GM18519 (cell line): ENCODE data around the gene ZFP36L1.
"Not testable (repeated sequence)": the region's sequence is repeated elsewhere in the genome, so short reads cannot be mapped to it uniquely, and the experiment has no call there.

Experiments
- ATAC-seq: cut with Tn5 transposase; IDR thresholded peaks from one replicate; pipeline ENCODE4 v1.9.1; 2021; ENCODE audit warnings: mild to moderate bottlenecking, moderate library complexity; ENCODE audit not compliant: unreplicated experiment, low FRiP score

Gene ZFP36L1

DNA sequence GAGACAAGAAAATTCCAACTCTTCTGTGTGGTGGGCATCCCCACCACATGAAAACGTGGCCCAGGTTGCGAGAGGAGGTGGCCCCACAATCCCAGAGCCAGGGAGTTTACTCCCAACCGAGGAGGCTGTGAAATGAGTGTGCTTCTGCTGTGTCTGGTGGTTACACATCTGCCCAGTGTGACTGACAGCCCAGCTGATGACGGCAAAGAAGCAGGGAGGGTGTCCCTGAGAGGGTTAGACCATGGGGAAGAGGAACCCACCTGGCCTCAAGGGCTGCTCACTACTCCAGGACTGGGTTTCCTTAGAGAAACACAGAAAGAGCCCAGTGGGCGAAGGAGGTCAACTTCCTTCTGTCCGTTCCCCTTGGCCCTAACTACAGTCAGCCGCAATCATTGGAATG, 24.6 kb downstream of the ZFP36L1 start:
- ATAC-seq, result no peak

DNA sequence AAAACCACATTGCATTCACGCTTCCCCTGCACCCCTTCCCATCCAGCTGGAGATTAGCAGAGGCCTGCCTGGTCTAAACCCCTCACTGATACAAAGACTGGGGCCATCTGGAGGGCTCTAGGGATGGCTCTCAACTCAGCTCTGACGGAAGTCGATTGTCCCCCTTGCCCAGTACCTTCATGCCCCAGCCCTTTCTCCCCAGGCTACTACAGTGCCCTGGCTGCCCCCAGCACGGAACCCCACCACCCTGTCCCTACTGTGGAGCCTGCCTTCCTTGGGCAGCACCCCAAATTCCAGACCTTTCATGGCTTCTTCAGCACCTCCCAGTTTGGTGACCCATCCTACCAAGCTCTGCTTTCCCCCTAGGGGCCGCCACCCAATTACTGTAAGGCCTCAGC, 25.6 kb downstream of the ZFP36L1 start:
- no peak for ATAC-seq

DNA sequence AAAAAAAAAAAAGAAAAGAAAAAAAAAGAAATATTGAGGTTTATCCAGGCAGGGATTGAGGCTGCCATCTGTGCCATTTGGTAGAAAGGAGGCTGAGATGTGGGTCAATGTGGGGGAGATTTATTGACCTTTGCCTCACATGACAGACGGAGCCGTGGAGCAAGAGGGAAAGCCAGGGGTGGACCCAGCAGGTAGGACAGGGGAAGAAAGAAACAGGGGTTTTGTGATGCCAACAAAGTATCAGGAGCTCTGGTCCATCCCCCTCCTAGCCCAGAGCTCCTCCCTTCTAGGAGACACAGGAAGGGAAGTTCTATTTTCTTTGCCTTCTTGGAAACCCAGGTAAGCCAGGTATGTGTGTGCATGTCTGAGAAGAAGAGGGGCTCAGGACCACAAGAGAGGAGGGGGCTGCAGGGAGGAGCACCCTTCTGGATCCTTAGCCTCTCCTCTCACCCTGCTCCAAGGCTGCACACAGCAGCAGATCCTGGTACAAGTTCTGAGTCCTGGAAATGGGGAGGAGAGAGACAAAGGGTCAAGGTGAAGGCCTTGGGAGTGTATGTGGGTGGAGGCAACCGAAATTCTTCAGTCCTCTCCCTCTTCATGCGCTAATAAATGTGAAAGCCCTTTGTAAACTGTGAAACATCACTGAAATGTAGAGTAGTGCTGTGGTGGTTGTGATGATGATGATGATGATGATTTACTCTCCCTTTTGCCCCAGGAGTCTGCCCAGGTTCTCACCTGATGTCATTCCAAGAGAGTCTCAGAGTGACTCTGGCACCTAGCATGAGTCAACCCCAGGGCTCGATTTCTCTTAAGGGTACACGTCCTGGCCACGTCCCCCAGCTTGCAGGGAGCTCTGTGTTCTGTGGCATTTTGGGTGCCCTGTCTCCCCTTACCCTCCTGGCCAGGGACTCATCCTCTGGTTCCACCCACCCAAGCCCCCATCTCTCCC, 26.3 kb downstream of the ZFP36L1 start:
- no peak for ATAC-seq

DNA sequence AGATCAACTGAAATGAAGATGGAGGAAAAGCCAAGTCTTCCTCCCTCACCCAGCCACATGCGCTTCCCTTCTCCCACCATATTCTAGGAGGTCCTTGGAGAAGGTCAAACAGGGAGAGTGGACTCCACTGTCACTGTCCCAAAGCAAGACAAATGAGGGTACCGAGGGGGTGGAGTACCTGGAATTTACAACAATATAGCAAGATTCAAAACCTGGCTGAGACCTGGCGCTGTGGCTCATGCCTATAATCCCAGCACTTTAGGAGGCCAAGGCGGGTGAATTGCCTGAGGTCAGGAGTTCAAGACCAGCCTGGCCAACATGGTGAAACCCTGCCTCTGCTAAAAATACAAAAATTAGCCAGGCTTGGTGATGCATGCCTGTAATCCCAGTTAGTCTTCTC, 29.0 kb downstream of the ZFP36L1 start:
- not testable (repeated sequence) for ATAC-seq

DNA sequence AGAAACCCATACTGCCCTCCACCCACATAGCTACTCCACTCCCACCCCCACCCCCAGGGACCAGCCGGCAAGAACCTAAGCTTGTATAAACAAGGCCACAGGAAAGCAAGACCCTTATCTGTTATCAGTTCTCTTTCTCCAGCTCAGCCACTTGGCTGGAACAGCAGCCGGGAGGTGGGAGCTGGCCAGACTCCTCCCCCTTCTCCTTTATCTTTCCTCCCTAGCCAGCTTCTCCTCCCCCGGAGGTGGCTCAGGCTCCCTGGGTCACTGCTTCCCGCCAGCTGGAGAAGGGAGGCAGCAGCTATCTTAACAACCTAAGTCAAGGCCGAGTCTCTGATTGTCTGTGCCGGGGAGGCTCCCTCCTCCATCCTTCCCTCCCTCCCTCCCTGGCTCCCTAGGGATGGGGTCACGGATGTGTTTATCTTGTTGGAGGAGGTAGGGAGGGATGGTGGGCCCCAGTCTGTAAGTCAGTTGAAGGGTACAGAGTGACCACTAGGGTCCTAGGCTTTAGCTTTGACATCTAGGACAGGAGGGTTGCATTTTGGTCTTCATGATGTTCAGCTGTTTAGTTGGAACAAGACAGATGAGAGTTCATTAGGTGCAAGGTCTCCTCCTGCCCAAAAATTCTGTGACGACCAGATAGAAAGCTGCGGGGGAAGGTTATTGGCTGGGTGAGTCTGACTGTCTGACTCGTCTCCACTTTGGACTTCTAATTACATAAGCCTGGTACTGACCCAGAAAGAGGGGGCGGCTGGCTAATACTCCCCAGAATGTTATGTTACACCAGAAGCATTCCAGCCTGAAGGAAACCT, 29.7 kb downstream of the ZFP36L1 start:
- no peak for ATAC-seq

DNA sequence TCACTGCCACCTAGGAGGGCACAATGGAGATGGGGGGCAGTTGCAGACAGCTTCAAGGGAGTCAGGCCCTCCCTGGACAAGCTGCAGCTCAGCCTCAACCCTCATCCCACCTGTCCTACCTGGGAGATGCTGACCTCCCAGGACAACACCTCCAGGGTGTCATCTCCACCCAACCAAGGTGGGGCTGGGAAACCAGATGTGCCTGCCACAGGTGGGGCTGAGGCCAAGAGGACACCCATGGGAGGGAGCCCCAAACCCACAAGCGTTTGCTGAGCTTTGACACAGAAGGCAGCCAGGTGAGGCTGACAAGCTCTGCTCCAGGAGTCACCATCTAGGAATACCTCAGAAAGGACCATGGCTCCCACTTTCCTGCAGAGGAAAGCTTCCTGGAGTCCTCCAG, 31.5 kb downstream of the ZFP36L1 start:
- no peak for ATAC-seq

DNA sequence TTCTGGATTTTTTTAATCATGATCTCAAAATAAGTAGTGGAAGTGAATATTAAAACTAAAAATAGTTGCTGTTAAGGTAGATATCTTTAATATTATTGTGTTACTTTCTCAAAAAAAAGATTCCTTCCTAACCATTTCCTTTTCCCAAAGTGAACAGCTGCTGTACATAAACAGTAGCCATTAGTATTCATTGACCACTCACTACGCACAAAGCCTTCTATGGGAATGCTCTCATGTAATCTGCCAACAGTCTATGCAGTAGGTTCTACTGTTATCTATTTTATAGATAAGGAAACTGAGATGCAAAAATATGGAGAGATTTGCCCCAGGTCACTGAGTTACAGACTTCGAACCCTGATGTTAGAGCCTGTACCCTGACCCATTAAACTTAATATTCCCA, 32.1 kb downstream of the ZFP36L1 start:
- no peak for ATAC-seq

DNA sequence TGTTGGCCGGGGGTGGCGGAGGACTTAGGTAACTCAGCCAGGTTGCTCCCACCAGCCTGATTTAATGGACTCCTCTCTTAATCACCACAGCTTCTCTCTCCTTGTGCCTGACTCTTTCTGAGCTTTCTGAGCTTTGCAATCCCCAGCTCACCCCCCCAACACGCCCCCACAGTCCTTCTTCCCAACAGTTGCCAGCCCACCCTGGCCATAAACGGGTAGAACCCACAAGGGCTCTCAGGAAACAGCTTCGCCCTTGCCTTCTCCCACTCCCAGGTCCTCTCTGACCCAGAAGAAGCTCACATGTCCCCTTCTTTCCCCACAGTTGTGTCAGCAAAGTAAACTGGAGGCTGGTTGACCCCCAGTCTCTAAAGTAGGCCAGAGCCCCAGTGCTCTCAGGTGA, 32.9 kb downstream of the ZFP36L1 start:
- ATAC-seq, result no peak

DNA sequence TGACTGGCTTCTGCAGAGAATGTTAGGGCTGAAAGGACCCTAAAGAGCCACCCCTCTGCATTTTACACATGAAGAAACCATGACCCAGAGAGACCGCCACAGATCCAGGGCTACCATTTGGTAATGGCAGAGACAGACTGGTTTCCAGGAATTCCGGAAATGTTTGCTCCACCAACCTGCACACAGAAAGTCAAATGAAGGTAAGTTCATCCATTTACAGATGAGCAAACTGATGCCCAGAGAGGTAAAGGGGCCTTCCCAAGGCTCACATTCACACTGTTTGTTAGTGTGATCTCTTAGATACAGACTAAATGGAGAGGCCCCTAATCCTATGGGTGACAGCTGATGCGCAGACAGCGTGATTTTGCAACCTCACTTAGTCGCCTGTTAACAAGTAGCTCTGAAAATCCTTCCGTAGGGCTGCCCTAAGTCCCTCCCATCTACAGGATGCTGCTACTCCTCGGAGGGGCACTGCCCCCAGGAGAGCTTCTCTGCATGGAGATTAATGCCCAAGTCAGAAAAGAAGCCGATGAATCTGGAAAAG, 33.8 kb downstream of the ZFP36L1 start:
- no peak for ATAC-seq

DNA sequence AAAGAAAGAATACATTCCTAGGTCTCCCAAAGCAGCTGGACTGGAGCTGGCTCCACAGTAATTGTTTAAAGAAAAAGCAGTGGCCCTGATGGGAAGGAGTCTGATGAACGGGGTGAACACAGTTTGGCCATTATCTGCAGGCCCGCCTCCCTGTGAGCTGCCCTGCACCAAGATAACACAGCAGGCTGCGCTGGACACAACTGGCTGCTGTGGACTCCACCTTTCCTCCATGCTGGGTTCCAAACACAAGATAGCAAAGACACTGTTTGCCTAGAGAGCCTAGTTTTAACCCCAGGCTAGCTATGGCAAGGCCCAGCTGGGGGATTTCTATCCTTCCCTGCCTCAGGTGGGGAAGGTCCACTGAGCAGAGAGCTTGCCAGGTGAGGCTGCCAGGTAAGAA, 34.6 kb downstream of the ZFP36L1 start:
- no peak for ATAC-seq

DNA sequence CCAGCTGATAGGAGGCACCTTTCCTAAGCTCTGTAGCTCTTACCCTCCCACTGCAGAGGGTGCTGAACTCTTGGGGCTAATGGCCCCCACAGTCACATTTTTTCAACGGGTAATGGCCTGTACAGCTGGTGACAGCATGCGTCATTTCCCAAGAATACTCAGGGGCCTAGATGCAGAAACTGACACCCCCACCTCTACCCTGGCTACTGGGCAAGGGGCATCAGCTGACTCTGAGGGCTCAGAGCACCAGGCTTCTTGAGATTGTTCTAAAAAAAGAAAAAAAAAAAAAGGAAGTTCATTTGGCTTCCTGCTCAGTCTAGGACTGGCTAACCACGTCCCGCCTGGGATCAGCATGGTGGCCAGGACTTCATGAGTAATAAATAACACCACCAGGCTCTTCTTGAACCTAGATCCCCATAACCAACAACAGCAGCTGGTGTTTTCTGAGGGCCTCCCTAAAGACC, 35.2 kb downstream of the ZFP36L1 start:
- ATAC-seq, result no peak

DNA sequence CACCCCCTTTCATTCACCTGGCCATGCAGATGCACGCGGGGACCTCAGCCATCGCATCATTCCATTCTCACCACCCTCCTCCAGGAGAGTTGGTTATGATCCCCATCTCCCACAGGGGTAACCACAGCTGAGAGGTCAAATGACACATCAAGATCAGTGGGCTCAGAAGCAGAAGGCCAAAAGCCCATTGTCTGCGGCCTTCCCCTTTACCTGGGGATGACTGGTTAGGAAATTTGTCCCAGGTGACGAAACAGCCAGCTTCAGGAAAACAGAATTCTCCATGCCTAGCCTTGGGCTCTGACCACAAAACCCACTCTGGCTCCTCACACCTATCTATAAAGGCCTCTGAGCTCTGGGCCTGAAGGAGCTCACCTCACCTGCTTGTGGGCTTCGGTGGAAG, 36.1 kb downstream of the ZFP36L1 start:
- ATAC-seq, result no peak

DNA sequence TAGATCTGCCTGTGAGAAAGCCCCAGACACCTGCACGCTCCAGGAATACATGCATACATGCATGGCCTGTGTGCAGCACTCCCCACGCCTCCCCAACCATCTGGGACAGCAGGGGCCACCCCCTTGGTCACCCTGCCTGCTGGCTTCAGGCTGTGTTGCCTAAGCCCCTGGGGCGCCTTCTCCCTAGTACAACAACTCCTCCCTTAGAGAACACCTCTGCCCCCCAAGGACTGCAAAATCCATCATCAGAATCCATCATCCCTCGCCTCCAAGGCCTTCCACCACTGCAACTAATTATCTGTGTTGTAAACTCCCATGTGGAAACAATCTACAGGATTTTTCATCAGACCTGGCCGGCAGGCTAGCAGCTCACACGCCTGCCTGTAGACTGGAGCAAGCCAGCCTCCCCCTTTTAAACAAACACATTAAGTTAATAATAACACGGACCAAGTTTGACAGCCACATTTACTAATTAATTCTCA, 36.8 kb downstream of the ZFP36L1 start:
- ATAC-seq, result no peak

DNA sequence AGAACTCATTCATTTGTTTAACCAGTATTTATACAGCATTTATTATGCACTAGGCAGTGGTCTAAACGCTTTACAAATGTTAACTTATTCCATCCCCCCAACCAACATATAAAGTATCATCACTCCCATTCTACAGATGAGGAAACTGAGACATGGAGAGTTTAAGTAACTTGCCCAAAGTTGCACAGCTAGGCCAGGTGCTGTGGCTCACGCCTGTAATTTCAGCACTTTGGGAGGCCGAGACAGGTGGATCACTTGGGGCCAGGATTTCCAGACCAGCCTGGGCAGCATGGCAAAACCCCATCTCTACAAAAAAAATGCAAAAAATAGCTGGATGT, 37.9 kb downstream of the ZFP36L1 start:
- ATAC-seq, result no peak

DNA sequence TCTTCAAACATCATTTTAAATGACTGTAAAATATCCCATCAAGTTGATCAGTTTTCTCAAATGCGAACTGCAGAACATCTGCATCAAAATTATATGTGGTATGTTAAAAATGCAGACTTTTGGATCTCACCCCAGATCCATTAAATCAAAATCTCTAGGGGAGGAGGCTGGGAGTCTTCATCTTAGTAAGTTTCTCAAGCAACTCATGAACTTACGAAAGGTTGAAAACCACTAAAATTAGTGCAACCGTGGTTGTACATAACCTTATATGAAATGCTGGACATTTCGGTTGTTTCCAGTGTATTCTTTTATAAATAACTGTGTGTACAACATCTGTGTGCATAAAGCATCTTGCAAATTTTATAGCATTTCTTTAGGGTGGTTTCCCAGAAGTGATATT, 39.2 kb downstream of the ZFP36L1 start:
- no peak for ATAC-seq

DNA sequence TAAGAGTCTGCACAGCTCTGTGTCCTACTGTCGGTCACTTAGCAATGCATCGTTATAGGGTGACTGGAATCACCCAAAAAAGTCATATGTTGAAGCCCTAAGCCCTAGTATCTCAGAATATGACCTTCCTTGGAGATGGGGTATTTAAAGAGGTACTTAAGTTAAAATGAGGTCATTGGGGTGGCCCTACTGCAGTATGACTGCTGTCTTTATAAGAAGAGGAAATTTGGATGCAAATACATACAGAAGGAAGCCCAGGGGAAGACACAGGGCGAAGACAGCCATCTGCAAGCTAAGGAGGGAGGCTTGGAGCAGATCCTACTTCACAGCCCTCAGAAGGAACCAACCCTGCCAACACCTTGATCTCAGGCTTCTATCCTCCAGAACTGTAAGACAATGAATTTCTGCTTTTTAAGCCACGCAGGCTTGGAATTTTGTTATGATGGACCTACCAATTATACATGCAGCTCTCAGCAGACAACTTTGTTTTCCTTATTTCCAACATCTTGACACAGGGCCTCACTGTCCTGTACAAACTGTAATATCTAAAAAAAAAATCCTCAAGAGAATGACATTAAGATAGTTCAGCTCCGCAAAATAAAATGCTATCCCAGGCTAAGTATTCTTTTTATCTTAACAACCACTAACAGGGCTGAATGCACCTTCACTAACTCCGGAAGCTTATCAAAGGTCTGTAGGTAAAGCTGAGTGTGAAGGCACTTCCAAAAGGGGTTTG, 40.4 kb downstream of the ZFP36L1 start:
- no peak for ATAC-seq

DNA sequence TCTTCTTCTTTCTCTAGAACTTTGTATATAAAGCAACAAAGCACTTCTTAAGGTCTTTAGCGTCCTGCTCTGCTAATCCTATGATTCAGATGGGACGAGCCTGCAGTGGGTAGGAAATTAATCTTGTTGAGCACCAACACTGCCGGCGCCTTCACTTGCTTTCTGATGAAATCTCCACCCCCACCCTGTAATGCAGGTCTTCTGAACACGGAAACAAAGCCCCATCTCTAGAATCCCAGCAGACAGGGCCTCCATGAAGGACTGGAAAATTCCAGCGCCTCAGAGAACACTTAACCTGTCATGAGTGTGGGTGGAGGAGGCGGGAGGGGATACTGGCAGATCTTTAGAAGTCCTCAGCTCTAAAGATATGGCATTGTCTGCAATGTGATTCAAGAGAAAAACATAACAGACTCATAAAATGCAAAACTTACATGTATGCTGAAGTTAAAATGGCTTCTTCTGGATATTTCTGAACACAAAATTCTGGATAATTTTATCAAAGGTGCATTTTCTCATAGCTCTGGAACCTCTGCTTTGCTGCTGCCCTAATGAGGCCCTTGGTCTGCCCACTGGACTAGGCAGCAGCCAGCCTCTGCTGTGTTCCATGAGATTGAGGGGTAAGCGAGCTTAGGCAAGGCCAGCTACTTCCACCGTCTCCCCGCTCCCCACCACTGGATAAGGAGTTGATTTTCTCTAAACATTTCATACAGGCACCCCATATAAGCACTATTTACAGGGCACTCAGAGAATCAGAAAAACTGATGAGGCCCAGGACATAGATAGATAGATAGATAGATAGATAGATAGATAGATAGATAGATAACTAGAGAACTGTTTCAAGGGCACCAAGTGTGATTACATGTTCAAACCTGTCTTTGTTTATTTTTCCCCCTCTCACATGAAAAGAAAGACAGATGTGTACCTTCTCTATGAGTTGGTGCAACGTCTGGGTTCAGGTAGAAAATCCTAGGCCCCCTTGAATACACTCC, 43.1 kb downstream of the ZFP36L1 start:
- ATAC-seq, result no peak

DNA sequence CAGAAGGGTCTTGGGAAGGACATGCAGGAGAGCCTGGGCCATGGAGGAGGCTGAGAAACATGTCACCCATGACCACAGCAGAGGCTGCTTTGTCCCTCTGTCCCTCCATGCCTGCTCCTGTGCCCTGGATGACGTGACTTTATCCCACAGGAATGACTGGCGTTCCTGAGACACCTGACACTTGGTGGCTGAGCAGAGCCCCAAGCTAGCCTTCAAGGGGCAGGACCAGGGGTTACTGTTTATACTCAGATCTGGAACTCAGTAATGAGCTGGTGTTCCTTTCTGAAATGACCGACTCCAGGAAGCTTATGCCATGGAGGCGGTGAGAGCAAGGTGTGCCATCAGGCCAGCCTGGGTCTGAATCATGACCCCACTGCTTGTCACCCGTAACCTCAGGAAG, 44.2 kb downstream of the ZFP36L1 start:
- ATAC-seq, result no peak

DNA sequence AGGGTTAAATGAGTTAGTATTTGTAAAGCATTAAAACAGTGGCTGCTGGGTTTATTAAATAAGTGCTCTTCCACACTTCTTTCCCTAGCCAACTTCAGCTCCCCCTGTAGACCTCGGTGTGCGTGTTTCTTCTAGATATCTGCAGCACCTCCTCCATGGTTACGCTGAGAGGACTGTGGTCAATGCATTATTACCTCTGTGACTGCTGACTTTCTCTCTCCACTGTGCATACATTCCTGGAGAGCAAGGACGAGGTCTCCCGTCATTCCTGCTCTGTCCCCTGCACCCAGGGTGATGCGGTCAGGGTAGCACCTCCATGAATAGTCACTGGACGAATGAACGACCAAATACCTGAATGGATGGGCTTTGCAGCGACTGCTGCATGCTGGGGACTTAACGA, 44.6 kb downstream of the ZFP36L1 start:
- ATAC-seq, result no peak
